Loucy (cell line): ENCODE results near the gene ACAA2.

Experiments
- EZH2phosphoT487 ChIP-seq: fragments of 200-600 bp; IDR thresholded peaks from 2 replicates; pipeline ENCODE4 v1.6.1; 2018; ENCODE audit warnings: antibody characterized with exemption, mild to moderate bottlenecking, moderate library complexity, borderline replicate concordance
- TF ChIP-seq, protein P1 (sequence below): fragments of 200-600 bp; sonication (generic); conservative IDR thresholded peaks from 2 replicates; pipeline ENCODE4 v1.5.1; 2014; ENCODE audit warnings: mild to moderate bottlenecking, antibody characterized with exemption, low read length

DNA sequence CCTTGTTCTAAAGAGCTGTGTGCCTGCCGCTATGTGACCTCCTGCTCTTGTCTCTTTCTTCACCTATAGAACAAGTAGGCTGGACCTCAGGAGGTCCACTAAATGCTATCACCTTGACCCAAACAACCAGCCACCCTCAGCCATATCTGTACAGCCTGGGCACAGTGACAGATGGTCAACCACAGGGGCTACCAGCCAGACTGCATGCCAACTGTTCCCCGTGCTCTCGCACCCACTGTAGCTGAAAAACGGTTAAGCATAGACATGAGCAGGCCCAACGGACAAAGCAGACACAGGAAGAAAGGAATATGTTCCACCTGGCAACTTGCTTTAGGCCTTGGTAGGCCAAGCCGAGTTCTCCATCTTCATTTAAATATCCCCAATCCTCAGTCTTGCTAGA is 43.2 kb upstream of the ACAA2 start:
- TF ChIP-seq, protein P1, sequence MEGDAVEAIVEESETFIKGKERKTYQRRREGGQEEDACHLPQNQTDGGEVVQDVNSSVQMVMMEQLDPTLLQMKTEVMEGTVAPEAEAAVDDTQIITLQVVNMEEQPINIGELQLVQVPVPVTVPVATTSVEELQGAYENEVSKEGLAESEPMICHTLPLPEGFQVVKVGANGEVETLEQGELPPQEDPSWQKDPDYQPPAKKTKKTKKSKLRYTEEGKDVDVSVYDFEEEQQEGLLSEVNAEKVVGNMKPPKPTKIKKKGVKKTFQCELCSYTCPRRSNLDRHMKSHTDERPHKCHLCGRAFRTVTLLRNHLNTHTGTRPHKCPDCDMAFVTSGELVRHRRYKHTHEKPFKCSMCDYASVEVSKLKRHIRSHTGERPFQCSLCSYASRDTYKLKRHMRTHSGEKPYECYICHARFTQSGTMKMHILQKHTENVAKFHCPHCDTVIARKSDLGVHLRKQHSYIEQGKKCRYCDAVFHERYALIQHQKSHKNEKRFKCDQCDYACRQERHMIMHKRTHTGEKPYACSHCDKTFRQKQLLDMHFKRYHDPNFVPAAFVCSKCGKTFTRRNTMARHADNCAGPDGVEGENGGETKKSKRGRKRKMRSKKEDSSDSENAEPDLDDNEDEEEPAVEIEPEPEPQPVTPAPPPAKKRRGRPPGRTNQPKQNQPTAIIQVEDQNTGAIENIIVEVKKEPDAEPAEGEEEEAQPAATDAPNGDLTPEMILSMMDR: no peak
- TF ChIP-seq EZH2phosphoT487: no peak
